CD8-positive, alpha-beta memory T cell (primary cell): ENCODE results near the gene ACO2. TPM values are rescaled to one million over a fixed set of nuclear protein-coding genes. Genes with fewer than 3 reads are reported as not detected.
"Not testable (repeated sequence)": the region's sequence is repeated elsewhere in the genome, so short reads cannot be mapped to it uniquely, and the experiment has no call there.

ENCODE experiments used
- CTCF ChIA-PET: fragments of 350-600 bp; sonication (Branson Sonifier 250); formaldehyde crosslinking; loops from one replicate; lab custom pipeline; 2021; ENCODE audit warnings: antibody characterized with exemption; lab: Charles Lee
- POLR2A ChIA-PET: fragments of 350-600 bp; sonication (Branson Sonifier 250); formaldehyde crosslinking; loops from one replicate; lab custom pipeline; 2021; ENCODE audit warnings: antibody characterized with exemption; lab: Charles Lee
- DNase-seq, 5 donors: peaks; one replicate each; pipeline versions ENCODE4 v3.0.0 to v3.0.0-alpha.2; 2020 to 2022; ENCODE audit warnings: mixed read lengths in 1 of 5
- H3K27ac ChIP-seq: one replicate; pipeline ENCODE4 v1.7.0; 2013; ENCODE audit warnings: low read depth, mild to moderate bottlenecking, low read length, moderate library complexity
- H3K27me3 ChIP-seq: 2 replicates; pipeline ENCODE4 v1.7.0; 2013; ENCODE audit warnings: low read length, mild to moderate bottlenecking; ENCODE audit not compliant: insufficient read depth, poor library complexity, severe bottlenecking
- H3K36me3 ChIP-seq: 2 replicates; pipeline ENCODE4 v1.7.0; 2013; ENCODE audit warnings: mild to moderate bottlenecking, low read length, moderate library complexity; ENCODE audit not compliant: insufficient read depth
- H3K4me1 ChIP-seq: 2 replicates; pipeline ENCODE4 v1.7.0; 2013; ENCODE audit warnings: mild to moderate bottlenecking, low read length, moderate library complexity; ENCODE audit not compliant: insufficient read depth
- H3K4me3 ChIP-seq: 2 replicates; pipeline ENCODE4 v1.7.0; 2013; ENCODE audit warnings: mild to moderate bottlenecking, low read length
- H3K9me3 ChIP-seq: 2 replicates; pipeline ENCODE4 v1.7.0; 2013; ENCODE audit warnings: mild to moderate bottlenecking, low read length
- H3K27ac Mint-ChIP-seq, 8 donors: one replicate each; pipeline ENCODE4 v1.8.0; 2020 to 2021; ENCODE audit warnings: mixed read lengths in 8 of 8, mild to moderate bottlenecking in 6 of 8, inconsistent platforms in 3 of 8, moderate library complexity in 3 of 8
- H3K27me3 Mint-ChIP-seq, 2 donors: one replicate each; pipeline ENCODE4 v1.8.0; 2020 to 2021; ENCODE audit warnings: mixed read lengths in 2 of 2, mild to moderate bottlenecking in 1 of 2, moderate library complexity in 1 of 2
- H3K36me3 Mint-ChIP-seq, 3 donors: one replicate each; pipeline ENCODE4 v1.8.0; 2020 to 2021; ENCODE audit warnings: mixed read lengths in 3 of 3, inconsistent platforms in 1 of 3, mild to moderate bottlenecking in 1 of 3
- H3K4me1 Mint-ChIP-seq, 3 donors: one replicate each; pipeline ENCODE4 v1.8.0; 2020 to 2021; ENCODE audit warnings: mixed read lengths in 3 of 3, inconsistent platforms in 1 of 3, mild to moderate bottlenecking in 1 of 3
- H3K4me3 Mint-ChIP-seq, 7 donors: one replicate each; pipeline ENCODE4 v1.8.0; 2020 to 2021; ENCODE audit warnings: mixed read lengths in 7 of 7, mild to moderate bottlenecking in 6 of 7, moderate library complexity in 4 of 7, inconsistent platforms in 2 of 7
- H3K9me3 Mint-ChIP-seq, 5 donors: one replicate each; pipeline ENCODE4 v1.8.0; 2020 to 2022; ENCODE audit warnings: mixed read lengths in 5 of 5, mild to moderate bottlenecking in 3 of 5, moderate library complexity in 2 of 5, inconsistent platforms in 1 of 5
- polyA plus RNA-seq: library from polyadenylated mRNA; unstranded; fragments of 300-500 nt; fragmentation: Illumina TruSeq; gene quantifications from one replicate; pipeline ENCODE4 v1.2.3, GENCODE V29; 2021
- total RNA-seq, 2 experiments: library from RNA; stranded (reverse); gene quantifications; one replicate each; pipeline ENCODE4 v1.2.3, GENCODE V29; 2021

ACO2 gene
- total and polyA plus RNA-seq, 3 experiments from 2014 or later = 92.5 to 114 (median 112) TPM

DNA sequence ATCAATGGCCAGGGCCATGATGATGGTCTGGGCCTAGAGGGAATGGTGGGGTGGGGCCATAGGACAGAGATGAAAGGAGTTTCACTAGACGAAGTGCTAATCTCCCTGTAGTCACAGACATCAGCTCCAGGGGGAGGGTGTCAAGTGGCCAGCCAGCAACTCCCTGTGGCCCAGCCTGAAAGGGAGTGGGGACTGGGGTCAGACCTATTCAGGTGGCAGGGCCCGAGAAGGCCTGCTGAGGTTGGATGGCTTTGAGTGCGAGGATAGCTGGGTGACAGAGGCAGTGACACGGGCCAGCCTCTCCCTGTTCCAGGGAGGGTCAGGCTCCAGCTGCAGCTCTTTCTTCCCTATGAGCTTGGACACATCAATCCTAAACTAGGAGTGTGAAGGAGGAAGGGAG, 33.4 kb upstream of the ACO2 start:
- Histone ChIP-seq H3K36me3 (peaks cover 11% of the 10 kb centered on the region), H3K27ac (no peak overlapping the region), H3K4me3 (no peak overlapping the region), H3K27me3 (no peaks in the 10 kb centered on the region), H3K9me3 (no peaks in the 10 kb centered on the region), H3K4me1 (no peaks in the 10 kb centered on the region)
- DNase-seq = no peak
- Mint-ChIP-seq H3K27me3 (no peaks in the 10 kb centered on the region), H3K4me1 (peaks cover 13 to 38% (median 14%) of the 10 kb centered on the region in 3 donors), H3K4me3 (no peak overlapping the region), H3K27ac (peak overlapping the region in 4 of 8 donors; percentile 23 to 89 (median 46)), H3K36me3 (peaks cover 0 to 70% (median 5%) of the 10 kb centered on the region in 3 donors), H3K9me3 (no peaks in the 10 kb centered on the region)
- ChIA-PET CTCF (no interaction called here), POLR2A (no interaction called here)

DNA sequence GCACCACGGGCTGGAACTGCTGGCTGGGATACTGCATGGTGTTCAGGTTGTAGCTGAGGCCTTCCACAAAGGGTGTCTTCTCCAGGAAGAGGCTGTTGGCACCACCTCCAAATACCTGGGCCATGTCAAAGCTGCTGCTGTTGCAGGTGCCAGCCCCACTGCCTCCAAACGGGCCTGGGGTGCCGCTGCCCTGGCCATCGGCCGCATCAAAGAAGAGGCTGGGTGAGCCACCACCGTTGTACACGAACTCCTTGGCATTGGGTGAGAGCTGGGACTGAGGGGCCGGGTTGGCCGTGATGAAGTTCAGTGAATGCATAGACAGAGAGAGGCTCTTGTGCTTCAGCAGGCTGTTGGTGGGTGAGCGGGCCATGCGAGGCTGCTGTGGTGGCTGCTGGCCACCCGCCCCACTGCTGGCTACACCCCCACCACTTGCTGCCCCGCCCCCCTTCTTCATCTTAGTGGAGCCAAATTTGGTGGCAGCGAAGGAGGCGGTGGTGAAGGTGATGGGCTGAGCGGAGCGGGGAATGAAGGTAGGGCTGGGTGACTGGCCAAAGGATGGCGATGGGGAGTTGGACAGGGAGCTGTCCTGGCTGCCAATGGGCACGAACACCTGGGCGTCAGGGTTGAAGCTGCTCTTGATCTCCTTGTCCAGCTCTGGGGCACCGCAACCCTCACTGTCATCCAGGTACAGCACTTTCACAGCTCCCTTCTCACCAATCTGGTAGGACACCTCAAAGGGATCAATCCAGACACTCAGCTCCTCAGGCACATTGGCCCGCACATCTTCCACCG, 32.4 kb upstream of the ACO2 start:
- CTCF ChIA-PET = interaction anchor here (1.2 to 1.6 kb wide), 2 partner anchors 12 to 33 kb away, joined by 4 to 5 read pairs; no protein-coding TSS in a partner anchor
- DNase-seq = no peak
- Mint-ChIP-seq H3K4me1 (peaks cover 9 to 36% (median 14%) of the 10 kb centered on the region in 3 donors), H3K27ac (peak overlapping the region in 2 of 8 donors; percentile 38 to 88), H3K9me3 (no peaks in the 10 kb centered on the region), H3K27me3 (no peaks in the 10 kb centered on the region), H3K4me3 (no peak overlapping the region), H3K36me3 (peaks cover 0 to 65% (median 5%) of the 10 kb centered on the region in 3 donors)
- POLR2A ChIA-PET = interaction anchor here (0.6 to 1.0 kb wide), 2 partner anchors 10 to 1405 kb away, joined by 3 read pairs; partner anchors contain the start of gene TOB2
- Histone ChIP-seq H3K4me1 (no peaks in the 10 kb centered on the region), H3K27ac (no peak overlapping the region), H3K27me3 (no peaks in the 10 kb centered on the region), H3K4me3 (no peak overlapping the region), H3K9me3 (no peaks in the 10 kb centered on the region), H3K36me3 (peaks cover 11% of the 10 kb centered on the region)

DNA sequence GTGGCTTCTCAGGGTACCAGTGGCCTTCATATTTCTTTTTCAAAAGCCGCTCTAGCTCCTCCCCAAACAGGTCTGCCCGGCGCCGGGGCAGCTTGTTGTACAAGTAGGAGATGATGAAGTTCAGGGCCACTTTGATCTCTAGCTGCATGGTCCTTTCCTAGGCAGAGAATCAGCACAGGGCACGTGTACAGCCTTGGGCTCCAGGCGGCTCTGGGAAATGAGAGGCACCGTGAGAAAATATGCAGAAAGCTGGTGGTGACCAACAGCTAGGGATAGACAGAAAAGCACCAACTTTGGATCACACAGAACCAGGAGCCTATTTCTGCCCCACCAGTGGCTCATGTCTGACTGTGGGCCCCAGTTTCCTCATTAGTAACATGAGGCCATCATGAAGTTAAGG, 31.7 kb upstream of the ACO2 start:
- CTCF ChIA-PET = interaction anchor here (1.2 to 1.6 kb wide), 2 partner anchors 11 to 33 kb away, joined by 4 to 5 read pairs; no protein-coding TSS in a partner anchor

DNA sequence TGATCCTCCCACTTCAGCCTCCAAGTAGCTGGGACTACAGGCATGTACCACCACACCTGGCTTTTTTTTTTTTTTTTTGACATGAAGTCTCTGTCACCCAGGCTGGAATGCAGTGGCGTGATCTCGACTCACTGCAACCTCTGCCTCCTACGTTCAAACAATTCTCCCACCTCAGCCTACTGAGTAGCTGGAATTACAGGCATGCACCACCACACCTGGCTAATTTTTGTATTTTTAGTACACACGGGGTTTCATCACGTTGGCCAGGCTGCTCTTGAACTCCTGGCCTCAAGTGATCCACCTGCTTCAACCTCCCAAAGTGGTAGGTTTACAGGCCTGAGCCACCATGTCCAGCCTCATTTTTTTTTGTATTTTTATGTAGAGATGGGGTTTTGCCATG, 28.4 kb upstream of the ACO2 start:
- H3K9me3 ChIP-seq, H3K9me3 Mint-ChIP-seq, POLR2A ChIA-PET, H3K27ac ChIP-seq, H3K27ac Mint-ChIP-seq, H3K4me1 ChIP-seq, H3K27me3 ChIP-seq, DNase-seq, H3K4me3 Mint-ChIP-seq, H3K36me3 ChIP-seq, H3K4me3 ChIP-seq, H3K27me3 Mint-ChIP-seq, CTCF ChIA-PET: not testable (repeated sequence)
- peaks cover 0 to 57% (median 4%) of the 10 kb centered on the region in 3 donors for H3K36me3 Mint-ChIP-seq
- H3K4me1 Mint-ChIP-seq = peaks cover 31 to 55% (median 41%) of the 10 kb centered on the region in 3 donors

More for the DNA sequence above, 31.7 kb upstream of the ACO2 start:
- Mint-ChIP-seq H3K27me3 (no peaks in the 10 kb centered on the region), H3K4me1 (peaks cover 10 to 33% (median 16%) of the 10 kb centered on the region in 3 donors), H3K4me3 (no peak overlapping the region), H3K36me3 (peaks cover 0 to 63% (median 5%) of the 10 kb centered on the region in 3 donors), H3K27ac (peak overlapping the region in 2 of 8 donors; percentile 36 to 59), H3K9me3 (no peaks in the 10 kb centered on the region)
- Histone ChIP-seq H3K9me3 (no peaks in the 10 kb centered on the region), H3K4me3 (no peak overlapping the region), H3K4me1 (no peaks in the 10 kb centered on the region), H3K27ac (no peak overlapping the region), H3K27me3 (no peaks in the 10 kb centered on the region), H3K36me3 (peaks cover 8% of the 10 kb centered on the region)
- DNase-seq = no peak
- POLR2A ChIA-PET = interaction anchor here (0.6 to 1.0 kb wide), 2 partner anchors 10 to 1404 kb away, joined by 3 read pairs; partner anchors contain the start of gene TOB2

DNA sequence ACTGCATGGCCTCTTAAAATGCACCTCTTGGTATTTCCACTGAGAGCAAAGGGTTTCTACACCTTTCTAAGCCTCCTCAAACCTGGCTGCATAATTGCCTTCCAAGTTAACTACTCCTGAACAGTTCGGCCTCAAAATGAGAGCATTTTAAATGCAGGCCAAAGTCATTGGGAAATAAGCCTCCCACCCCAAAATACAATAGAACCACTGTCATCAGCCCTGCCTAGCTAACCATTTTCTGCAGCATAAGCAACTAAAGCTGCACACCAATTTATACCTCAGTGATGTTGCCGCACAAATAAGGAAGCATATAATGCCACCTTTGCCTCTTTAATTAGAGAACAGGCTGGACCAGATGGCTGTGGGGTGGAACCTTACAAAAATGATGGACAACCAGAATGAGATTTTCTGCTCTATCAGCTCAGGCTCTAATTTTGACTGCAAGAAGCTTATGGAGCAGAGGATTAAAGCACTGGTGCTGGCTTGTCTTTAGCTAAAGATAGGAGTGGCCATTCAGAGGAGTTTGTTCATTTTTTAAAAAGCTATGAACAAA, 26.6 kb upstream of the ACO2 start:
- Histone ChIP-seq H3K27me3 (no peaks in the 10 kb centered on the region), H3K4me3 (no peak overlapping the region), H3K36me3 (no peaks in the 10 kb centered on the region), H3K4me1 (peaks cover 5% of the 10 kb centered on the region), H3K9me3 (no peaks in the 10 kb centered on the region), H3K27ac (no peak overlapping the region)
- H3K27me3 Mint-ChIP-seq = no peaks in the 10 kb centered on the region
- POLR2A ChIA-PET = interaction anchor here (1.3 to 1.5 kb wide), 2 partner anchors 26 to 30 kb away, joined by 3 to 5 read pairs; partner anchors contain the start of gene PHF5A
- H3K4me3 Mint-ChIP-seq = peak overlapping the region in 5 of 7 donors; percentile 18 to 92 (median 58)
- H3K36me3 Mint-ChIP-seq = peaks cover 0 to 56% (median 0%) of the 10 kb centered on the region in 3 donors
- CTCF ChIA-PET = interaction anchor here (0.9 to 1.2 kb wide), 2 partner anchors 13 to 39 kb away, joined by 3 to 4 read pairs; no protein-coding TSS in a partner anchor
- no peaks in the 10 kb centered on the region for H3K9me3 Mint-ChIP-seq
- DNase-seq = no peak
- peaks cover 28 to 48% (median 39%) of the 10 kb centered on the region in 3 donors for H3K4me1 Mint-ChIP-seq
- peak overlapping the region in 5 of 8 donors; percentile 35 to 91 (median 61) for H3K27ac Mint-ChIP-seq

DNA sequence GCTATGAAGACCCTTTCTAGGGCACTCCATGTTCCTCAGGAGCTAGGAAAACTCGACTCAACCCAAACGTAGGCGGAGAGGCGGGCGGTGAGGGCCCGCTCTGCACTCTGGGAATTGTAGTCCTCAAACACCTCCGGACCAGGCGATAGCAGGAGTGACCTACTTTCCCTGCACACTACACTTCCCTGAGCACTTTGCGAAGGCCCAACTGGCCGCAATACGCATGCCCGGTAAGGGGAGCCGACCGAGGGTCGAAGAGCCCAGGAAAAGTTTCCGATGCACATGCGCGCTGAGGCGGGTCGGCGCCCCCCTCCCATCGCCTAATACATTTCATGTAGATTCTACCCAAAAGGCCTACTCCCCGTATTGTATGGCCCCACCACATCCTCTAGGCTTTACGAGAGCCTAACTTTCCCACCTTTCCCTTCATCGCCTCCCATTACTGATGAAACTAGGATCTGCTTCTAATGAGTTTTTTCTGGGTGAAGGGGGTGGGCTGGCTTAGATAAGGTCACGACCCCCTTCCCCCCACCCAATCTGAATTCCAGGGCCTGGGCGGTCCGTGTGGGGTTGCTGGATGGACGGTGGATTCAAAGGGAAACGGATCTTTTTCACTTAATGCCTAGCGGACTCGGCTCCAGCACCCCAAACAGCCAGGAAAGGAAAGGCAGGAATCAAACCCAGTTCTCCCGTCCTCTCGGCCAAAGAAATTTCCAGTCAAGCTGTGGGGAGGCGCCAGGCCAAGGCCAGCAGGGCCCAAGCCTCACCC, 24.4 kb upstream of the ACO2 start:
- Histone ChIP-seq H3K27me3 (no peaks in the 10 kb centered on the region), H3K9me3 (no peaks in the 10 kb centered on the region), H3K36me3 (no peaks in the 10 kb centered on the region), H3K27ac (peak overlapping the region; percentile 96), H3K4me3 (peak overlapping the region; percentile 96), H3K4me1 (peaks cover 5% of the 10 kb centered on the region)
- no peaks in the 10 kb centered on the region for H3K27me3 Mint-ChIP-seq
- ChIA-PET POLR2A (interaction anchor here (0.8 to 7.5 kb wide), 5 partner anchors 24 to 223 kb away, joined by 3 to 109 read pairs (median 3); partner anchors contain the start of genes ACO2, PHF5A and TEF), CTCF (interaction anchor here (1.4 to 2.6 kb wide), 2 partner anchors 12 to 41 kb away, joined by 4 to 18 read pairs; no protein-coding TSS in a partner anchor)
- DNase-seq = peak; percentile 69 to 85 (median 74)
- peak overlapping the region; percentile 90 to 98 (median 95) for H3K4me3 Mint-ChIP-seq
- H3K9me3 Mint-ChIP-seq = no peaks in the 10 kb centered on the region
- H3K27ac Mint-ChIP-seq = peak overlapping the region; percentile 91 to 97 (median 96)
- H3K4me1 Mint-ChIP-seq = peaks cover 27 to 46% (median 37%) of the 10 kb centered on the region in 3 donors
- peaks cover 0 to 52% (median 0%) of the 10 kb centered on the region in 3 donors for H3K36me3 Mint-ChIP-seq
